Measurements from ENCODE around the gene APRT.

- TF ChIP-seq CTCF (IDR thresholded peaks at IDR 0.05) (no peak), EP300 (IDR thresholded peaks at IDR 0.05) (no peak)
Observed at GRCh38 chr16:88792668-88793250, 19.0 kb downstream of the APRT start.
